ENCODE results near the gene POU4F3.

The POU4F3 gene

GRCh38 chr5:146340260-146341081 is 1.8 kb downstream of the POU4F3 start:
- peaks cover 100% of the 10 kb centered on the region for H3K27me3 ChIP-seq
- H3K27ac ChIP-seq: no peak overlapping the region
- H3K4me3 ChIP-seq (ENCODE audit: low read depth in 1 of 2, low read length in 1 of 2): no peak overlapping the region
- TF ChIP-seq CTCF (IDR thresholded peaks at IDR 0.05): no peak
- no peaks in the 10 kb centered on the region for H3K36me3 ChIP-seq
- H3K9me3 ChIP-seq: no peaks in the 10 kb centered on the region
- no peaks in the 10 kb centered on the region for H3K4me1 ChIP-seq (ENCODE audit: control insufficient read depth in 1 of 2, insufficient read depth in 1 of 2, low read depth in 1 of 2, low read length in 1 of 2)

- TF ChIP-seq CTCF (IDR thresholded peaks at IDR 0.05): no peak
- no peaks in the 10 kb centered on the region for H3K36me3 ChIP-seq
- no peak overlapping the region for H3K4me3 ChIP-seq (ENCODE audit: low read depth in 1 of 2, low read length in 1 of 2)
- no peaks in the 10 kb centered on the region for H3K4me1 ChIP-seq (ENCODE audit: control insufficient read depth in 1 of 2, insufficient read depth in 1 of 2, low read depth in 1 of 2, low read length in 1 of 2)
- peaks cover 100% of the 10 kb centered on the region for H3K27me3 ChIP-seq
- no peak overlapping the region for H3K27ac ChIP-seq
- no peaks in the 10 kb centered on the region for H3K9me3 ChIP-seq
Measured at GRCh38 chr5:146341854-146342253, 3.2 kb downstream of the POU4F3 start.

- TF ChIP-seq CTCF (IDR thresholded peaks at IDR 0.05): no peak
- peaks cover 100% of the 10 kb centered on the region for H3K27me3 ChIP-seq
Measured at GRCh38 chr5:146342519-146342881, 3.9 kb downstream of the POU4F3 start.

GRCh38 chr5:146342882-146343865 is 4.5 kb downstream of the POU4F3 start:
- H3K27ac ChIP-seq: no peak overlapping the region
- no peaks in the 10 kb centered on the region for H3K9me3 ChIP-seq
- no peaks in the 10 kb centered on the region for H3K36me3 ChIP-seq
- no peak for TF ChIP-seq CTCF (IDR thresholded peaks at IDR 0.05)
- peaks cover 100% of the 10 kb centered on the region for H3K27me3 ChIP-seq
- no peaks in the 10 kb centered on the region for H3K4me1 ChIP-seq (ENCODE audit: control insufficient read depth in 1 of 2, insufficient read depth in 1 of 2, low read depth in 1 of 2, low read length in 1 of 2)
- no peak overlapping the region for H3K4me3 ChIP-seq (ENCODE audit: low read depth in 1 of 2, low read length in 1 of 2)

More at GRCh38 chr5:146342519-146342881, 3.9 kb downstream of the POU4F3 start:
- H3K36me3 ChIP-seq: no peaks in the 10 kb centered on the region
- H3K9me3 ChIP-seq: no peaks in the 10 kb centered on the region
- no peak overlapping the region for H3K27ac ChIP-seq
- no peaks in the 10 kb centered on the region for H3K4me1 ChIP-seq (ENCODE audit: control insufficient read depth in 1 of 2, insufficient read depth in 1 of 2, low read depth in 1 of 2, low read length in 1 of 2)
- H3K4me3 ChIP-seq (ENCODE audit: low read depth in 1 of 2, low read length in 1 of 2): no peak overlapping the region

- no peak overlapping the region for H3K4me3 ChIP-seq (ENCODE audit: low read depth in 1 of 2, low read length in 1 of 2)
- H3K27ac ChIP-seq: no peak overlapping the region
- no peak for TF ChIP-seq CTCF (IDR thresholded peaks at IDR 0.05)
- H3K36me3 ChIP-seq: no peaks in the 10 kb centered on the region
- no peaks in the 10 kb centered on the region for H3K4me1 ChIP-seq (ENCODE audit: control insufficient read depth in 1 of 2, insufficient read depth in 1 of 2, low read depth in 1 of 2, low read length in 1 of 2)
- no peaks in the 10 kb centered on the region for H3K9me3 ChIP-seq
- peaks cover 100% of the 10 kb centered on the region for H3K27me3 ChIP-seq
Measured at GRCh38 chr5:146344155-146345118, 5.8 kb downstream of the POU4F3 start.

All from neutrophil (primary cell).